ENCODE measurements around the gene MKS1. TPM values are rescaled to one million over a fixed set of nuclear protein-coding genes. Genes with fewer than 3 reads are reported as not detected.

MKS1 gene
- total and polyA plus RNA-seq, 8 donors = 5.8 to 16.1 (median 9.8) TPM

- Histone ChIP-seq H3K27me3 (no peaks in the 10 kb centered on the region), H3K36me3 (no peaks in the 10 kb centered on the region), H3K27ac (no peak overlapping the region), H3K4me1 (no peaks in the 10 kb centered on the region), H3K4me3 (no peak overlapping the region), H3K9me3 (no peaks in the 10 kb centered on the region)
- intact Hi-C loops (cut with DNase I) = no loop called here
- WGBS, 2 donors = 68 to 72% methylated on average over 6 of the region's 6 CpGs
- TF ChIP-seq, protein P1, sequence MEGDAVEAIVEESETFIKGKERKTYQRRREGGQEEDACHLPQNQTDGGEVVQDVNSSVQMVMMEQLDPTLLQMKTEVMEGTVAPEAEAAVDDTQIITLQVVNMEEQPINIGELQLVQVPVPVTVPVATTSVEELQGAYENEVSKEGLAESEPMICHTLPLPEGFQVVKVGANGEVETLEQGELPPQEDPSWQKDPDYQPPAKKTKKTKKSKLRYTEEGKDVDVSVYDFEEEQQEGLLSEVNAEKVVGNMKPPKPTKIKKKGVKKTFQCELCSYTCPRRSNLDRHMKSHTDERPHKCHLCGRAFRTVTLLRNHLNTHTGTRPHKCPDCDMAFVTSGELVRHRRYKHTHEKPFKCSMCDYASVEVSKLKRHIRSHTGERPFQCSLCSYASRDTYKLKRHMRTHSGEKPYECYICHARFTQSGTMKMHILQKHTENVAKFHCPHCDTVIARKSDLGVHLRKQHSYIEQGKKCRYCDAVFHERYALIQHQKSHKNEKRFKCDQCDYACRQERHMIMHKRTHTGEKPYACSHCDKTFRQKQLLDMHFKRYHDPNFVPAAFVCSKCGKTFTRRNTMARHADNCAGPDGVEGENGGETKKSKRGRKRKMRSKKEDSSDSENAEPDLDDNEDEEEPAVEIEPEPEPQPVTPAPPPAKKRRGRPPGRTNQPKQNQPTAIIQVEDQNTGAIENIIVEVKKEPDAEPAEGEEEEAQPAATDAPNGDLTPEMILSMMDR (IDR thresholded peaks at IDR 0.05) = no peak
- FAIRE-seq (no peak), DNase-seq (no peak), ATAC-seq (no peak)
These were observed 25.9 kb upstream of the MKS1 start for GRCh38 chr17:58244963-58245362.

- Histone ChIP-seq H3K36me3 (no peaks in the 10 kb centered on the region), H3K27me3 (no peaks in the 10 kb centered on the region), H3K4me1 (no peaks in the 10 kb centered on the region), H3K9me3 (no peaks in the 10 kb centered on the region), H3K4me3 (no peak overlapping the region), H3K27ac (no peak overlapping the region)
- intact Hi-C loops (cut with DNase I) = no loop called here
- FAIRE-seq = no peak
- WGBS, 2 donors = 9 to 10% methylated on average over 4 of the region's 4 CpGs
- TF ChIP-seq, protein P1 (IDR thresholded peaks at IDR 0.05) = no peak
- ATAC-seq = no peak
- no peak for DNase-seq
These were observed 23.2 kb upstream of the MKS1 start for GRCh38 chr17:58242171-58242784.

GRCh38 chr17:58239987-58240386, 20.9 kb upstream of the MKS1 start:
- no peaks in the 10 kb centered on the region for H3K36me3 ChIP-seq
- TF ChIP-seq, protein P1 (IDR thresholded peaks at IDR 0.05) = no peak
- no peaks in the 10 kb centered on the region for H3K4me1 ChIP-seq
- no peaks in the 10 kb centered on the region for H3K9me3 ChIP-seq
- ATAC-seq (no peak), FAIRE-seq (no peak), DNase-seq (no peak)
- no peak overlapping the region for H3K4me3 ChIP-seq
- intact Hi-C loops (cut with DNase I) = no loop called here
- 59 to 67% methylated on average over 1 of the region's 1 CpG for WGBS, 2 donors
- no peaks in the 10 kb centered on the region for H3K27me3 ChIP-seq
- H3K27ac ChIP-seq = no peak overlapping the region

- H3K36me3 ChIP-seq = no peaks in the 10 kb centered on the region
- H3K27me3 ChIP-seq = no peaks in the 10 kb centered on the region
- no peaks in the 10 kb centered on the region for H3K9me3 ChIP-seq
- ATAC-seq = no peak
- no peak within 1 kb of the TSS for H3K4me3 ChIP-seq
- WGBS, 2 donors = 56 to 72% methylated on average over 5 of the region's 5 CpGs
- intact Hi-C loops (cut with DNase I) = no loop called here
- no peaks in the 10 kb centered on the region for H3K4me1 ChIP-seq
- DNase-seq = no peak
- H3K27ac ChIP-seq = no peak within 1 kb of the TSS
- no peak for FAIRE-seq
- TF ChIP-seq, protein P1 (IDR thresholded peaks at IDR 0.05) = no peak
These were observed 19.1 kb upstream of the MKS1 start, which contains the start of gene LPO for GRCh38 chr17:58238147-58238634. Gene LPO, plus strand, starts transcription at chr17:58238584. Its CDS starts 4,396 bp downstream, at chr17:58242980.

DNA sequence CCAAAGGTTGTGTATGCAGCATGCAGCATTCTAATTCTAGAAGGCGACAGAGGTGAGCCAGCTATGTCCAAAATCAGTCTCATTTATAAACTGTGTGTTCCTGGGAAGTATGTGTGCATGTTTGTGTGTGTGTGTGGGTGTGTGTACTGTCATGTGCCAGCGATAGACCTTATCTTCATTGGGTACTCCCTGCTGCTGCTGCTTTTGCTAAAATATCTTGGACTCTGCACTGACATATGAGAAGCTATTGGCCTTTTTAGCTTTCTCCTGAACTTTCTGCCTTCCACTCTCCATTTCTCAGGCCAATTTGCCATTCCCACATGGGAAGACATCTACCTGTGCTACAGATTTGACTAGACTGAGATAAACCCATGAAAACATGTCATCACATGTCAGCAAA, 17.3 kb upstream of the MKS1 start:
- ATAC-seq = no peak
- no peak for FAIRE-seq

More for the DNA sequence above, 17.3 kb upstream of the MKS1 start:
- Histone ChIP-seq H3K4me1 (no peaks in the 10 kb centered on the region), H3K4me3 (no peak overlapping the region), H3K27me3 (no peaks in the 10 kb centered on the region), H3K27ac (no peak overlapping the region), H3K9me3 (no peaks in the 10 kb centered on the region), H3K36me3 (no peaks in the 10 kb centered on the region)
- intact Hi-C loops (cut with DNase I) = no loop called here
- TF ChIP-seq, protein P1 (IDR thresholded peaks at IDR 0.05) = no peak
- WGBS, 2 donors = 65% methylated on average over 2 of the region's 2 CpGs
- no peak for DNase-seq

Measured in pancreas (tissue), 10 donors.